HL-60/S4 treated with retinoic acid at 250 ng/mL for 4 days and 3 days (cell line): ENCODE data around the gene OLFML2B.

Experiments used
- in situ Hi-C: fragments of 300-500 bp; cut with MboI; formaldehyde crosslinking; loops from 2 replicates; pipeline ENCODE4 v1.7.0; 2022; ENCODE audit warnings: low sequenced_read_pairs

Gene OLFML2B

DNA sequence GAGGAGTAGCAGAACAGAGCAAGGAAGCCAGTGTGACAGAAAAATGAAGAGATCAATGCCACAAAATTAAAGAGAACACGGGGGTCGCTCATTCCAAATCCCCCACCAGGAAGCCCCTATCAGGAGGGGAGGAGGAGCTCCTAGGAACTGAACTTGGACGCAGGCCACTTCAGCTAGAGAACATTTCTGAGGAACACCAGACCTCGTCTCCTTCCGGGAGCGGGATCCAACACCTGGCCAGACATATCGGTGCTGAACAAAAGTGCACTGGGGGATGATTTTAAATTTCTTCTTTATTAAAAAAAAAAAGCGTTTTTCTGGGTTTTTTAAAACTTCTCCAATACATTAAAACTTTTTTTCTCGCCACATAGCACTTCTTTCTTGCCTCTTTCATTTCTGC, 40.8 kb downstream of the OLFML2B start:
- in situ Hi-C loops: no loop called here

- in situ Hi-C loops: no loop called here
Observed at GRCh38 chr1:161982507-161982895, 41.2 kb downstream of the OLFML2B start.

GRCh38 chr1:161981735-161982506, 41.7 kb downstream of the OLFML2B start:
- in situ Hi-C loops: no loop called here

GRCh38 chr1:161981126-161981525, 42.5 kb downstream of the OLFML2B start:
- in situ Hi-C loops: no loop called here

DNA sequence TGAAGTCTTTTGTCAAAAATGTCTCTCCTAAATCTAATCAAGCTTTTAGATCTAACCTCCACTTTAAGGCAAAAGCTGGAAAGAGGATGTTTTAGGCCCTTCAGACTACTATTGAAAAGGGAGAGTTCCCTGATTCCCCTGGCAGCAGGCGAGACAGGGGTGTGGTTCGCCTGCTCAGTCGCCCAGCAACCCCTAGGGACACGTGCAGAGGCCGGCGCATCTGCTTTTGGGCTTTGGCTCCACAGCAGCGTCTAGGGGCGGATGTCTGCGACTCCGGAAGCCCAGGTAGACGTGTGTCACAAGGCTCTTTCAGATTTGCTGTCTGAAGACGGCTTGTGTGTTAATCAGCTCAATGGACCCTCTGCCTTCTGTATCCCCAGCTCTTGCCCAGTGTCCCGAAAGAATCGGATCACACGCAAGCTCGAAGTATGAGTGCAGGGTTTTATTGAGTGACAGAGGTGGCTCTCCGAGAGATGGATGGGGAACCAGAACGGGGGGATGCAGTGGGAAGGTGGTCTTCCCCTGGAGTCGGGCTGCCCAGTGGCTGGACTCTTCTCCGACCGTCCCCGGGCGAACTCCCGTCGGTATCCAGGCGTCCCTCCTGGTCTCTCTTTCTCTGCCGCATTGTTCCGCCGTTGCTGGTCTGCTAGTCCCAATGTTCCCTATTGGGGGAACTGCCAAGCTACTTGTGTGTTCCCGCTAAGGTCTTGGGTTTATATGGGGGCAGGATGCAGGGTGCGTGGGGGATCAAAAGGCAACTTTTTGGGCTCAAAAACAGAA, 45.5 kb downstream of the OLFML2B start:
- in situ Hi-C loops: no loop called here

DNA sequence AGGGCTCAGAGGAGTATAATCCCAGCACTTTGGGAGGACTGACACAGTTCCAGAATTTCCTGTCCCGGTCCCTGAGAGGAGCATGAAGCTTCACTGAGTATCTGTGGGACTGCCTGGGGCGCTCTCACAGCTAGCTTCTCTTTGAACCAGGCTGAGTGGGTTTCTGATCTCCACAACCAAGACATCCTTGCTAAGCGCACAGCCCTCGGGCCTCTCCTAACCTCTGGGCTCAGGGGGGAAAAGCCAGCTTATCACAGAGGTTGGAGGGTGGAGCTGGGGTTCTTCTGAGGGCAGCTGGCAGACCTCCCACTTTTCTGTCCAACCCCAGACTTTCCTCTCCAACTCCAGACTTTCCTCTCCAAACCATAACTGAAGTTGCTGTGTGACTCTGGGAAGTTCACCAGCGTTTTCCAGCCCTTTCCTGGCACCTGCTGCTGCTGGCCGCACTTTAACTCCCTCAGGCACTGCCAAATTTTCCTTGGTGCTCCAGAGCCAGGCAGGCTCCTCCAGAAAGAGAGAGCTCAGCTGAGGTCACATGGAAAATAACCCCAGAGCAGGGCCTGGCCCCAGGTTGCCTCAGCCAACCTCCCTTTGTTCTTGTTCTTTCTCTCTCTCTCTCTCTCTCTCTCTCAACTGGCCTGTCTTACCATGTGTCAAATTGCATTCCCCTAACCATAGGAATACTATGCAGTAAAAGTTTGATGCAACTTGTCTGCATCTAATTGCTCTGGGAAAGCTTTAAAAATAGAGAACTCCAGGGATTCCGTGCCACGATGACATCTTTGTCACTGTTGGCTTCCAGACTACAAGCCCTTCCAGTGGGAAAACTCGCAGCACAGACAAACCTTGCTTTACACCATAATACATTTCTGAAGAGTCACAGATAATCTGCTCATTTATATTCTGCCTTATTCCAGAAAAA, 49.5 kb downstream of the OLFML2B start:
- in situ Hi-C loops: no loop called here

DNA sequence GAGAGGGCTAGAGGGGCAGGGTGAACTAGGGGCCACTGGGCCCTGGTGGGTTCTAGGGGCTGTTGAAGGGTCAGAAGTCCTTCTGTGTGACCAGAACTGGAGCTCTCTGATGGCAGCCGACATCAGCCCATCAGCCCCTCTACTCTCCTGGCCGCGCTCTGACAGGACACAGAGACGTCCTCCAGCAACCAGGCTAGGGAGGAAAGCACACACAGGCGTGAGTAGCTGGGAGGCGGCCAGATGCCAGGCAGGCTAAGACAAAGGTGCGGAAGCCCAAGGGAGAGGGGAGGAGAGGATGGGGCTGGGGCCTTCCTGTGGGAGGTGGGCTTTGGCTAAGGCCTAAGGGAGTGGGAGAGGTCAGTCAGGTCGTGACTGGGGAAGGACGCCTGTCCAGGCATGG, 50.8 kb downstream of the OLFML2B start:
- in situ Hi-C loops: no loop called here

- in situ Hi-C loops: no loop called here
Observed at GRCh38 chr1:161970633-161971032, 53.0 kb downstream of the OLFML2B start.

GRCh38 chr1:161970036-161970435, 53.6 kb downstream of the OLFML2B start:
- in situ Hi-C loops: no loop called here

DNA sequence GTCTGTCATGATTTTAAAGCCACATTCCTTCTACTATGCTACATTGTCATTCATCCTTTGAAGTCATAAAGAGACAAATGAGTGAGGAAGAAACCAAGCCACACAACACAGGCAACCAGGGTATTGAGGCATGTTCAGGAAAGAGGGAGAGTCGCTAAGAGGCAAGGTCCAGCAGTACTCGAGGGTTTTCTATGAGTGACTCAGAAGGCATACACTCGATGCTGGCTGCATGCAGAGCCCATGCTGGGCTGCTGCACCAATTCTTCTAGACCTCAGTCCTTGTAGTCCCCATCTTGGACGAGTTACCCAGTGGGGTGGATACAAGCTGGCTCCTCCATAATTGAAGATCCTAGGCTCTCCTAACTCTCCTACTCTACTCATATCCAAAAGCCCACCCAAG, 57.6 kb downstream of the OLFML2B start:
- in situ Hi-C loops: no loop called here

DNA sequence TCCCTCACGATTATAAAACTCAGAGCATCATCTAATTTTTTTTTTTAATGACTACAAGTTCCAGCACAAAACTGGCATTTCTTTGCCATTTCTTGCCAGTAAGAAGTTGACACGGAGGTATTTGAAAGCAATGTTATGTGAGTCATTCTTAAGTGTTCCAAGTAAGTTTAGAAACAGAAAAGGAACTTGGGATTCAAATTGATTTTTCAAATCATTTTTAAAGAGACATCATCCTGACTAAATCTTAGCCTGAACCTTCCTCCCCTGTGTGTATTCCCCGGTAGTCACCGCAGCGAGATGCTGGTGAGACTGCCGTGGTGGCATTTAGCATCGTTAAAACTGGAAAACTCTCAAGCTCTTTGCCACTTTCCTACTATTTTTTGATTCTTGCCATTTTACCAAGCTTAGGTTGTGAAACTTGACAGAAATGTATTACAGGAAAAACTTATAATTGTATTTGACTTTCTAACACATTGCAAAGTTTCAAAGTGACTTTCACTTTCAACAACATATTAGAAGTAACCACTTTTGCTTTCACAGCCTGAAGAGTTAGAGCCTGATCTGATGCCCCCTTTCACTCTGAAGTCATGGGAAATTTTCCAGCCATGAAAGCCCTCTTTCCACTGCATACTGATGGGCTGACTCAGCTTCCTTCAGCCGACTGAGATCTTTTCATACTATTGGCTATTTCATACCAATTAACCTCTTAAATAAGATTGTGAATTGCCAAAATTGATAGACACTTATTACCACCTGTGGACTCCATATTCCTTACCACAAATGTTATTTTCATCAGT, 61.4 kb downstream of the OLFML2B start:
- in situ Hi-C loops: no loop called here

GRCh38 chr1:161958425-161958824, 65.2 kb downstream of the OLFML2B start:
- in situ Hi-C loops: no loop called here

DNA sequence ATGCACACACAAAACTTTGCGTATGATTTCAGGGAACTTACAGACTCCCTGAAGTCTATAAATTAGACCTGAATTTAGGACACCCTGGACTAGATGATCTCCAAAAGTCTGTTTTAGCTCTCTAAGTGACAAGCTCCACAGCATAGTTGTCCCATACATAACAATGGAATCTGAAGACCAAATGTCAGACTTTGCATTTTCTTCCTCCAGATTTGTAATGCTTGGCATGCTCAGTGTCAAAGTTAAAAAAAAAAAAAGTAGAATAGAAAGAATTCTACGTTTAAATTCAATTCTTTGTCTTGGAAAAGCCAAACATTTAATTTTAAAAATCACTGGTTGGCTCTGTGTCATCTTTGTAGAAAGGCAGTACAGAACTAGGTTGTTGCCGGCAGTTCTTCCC, 66.7 kb downstream of the OLFML2B start:
- in situ Hi-C loops: no loop called here

- in situ Hi-C loops: no loop called here
Observed at GRCh38 chr1:161956097-161956496, 67.6 kb downstream of the OLFML2B start.

DNA sequence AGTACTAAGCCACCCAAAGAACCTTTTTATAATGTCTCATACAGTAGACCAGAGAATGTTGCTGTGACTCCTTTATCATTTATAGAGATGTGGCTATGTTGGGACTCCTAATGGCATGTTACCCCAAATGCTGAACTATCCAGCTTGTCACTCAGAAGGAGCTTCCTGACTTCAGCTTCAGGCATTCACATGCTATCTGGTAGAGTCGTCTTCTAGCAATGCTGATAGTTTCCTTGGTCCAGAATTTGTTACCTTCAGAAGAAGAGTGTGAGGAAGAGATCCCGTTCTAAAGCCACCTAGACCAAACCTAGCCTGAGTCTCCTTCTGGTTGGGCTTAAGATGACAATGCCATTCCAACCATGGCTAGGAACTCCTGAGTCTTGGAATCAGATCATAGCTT, 68.1 kb downstream of the OLFML2B start:
- in situ Hi-C loops: no loop called here

GRCh38 chr1:161954466-161954865, 69.2 kb downstream of the OLFML2B start:
- in situ Hi-C loops: no loop called here

- in situ Hi-C loops: no loop called here
Observed at GRCh38 chr1:161954050-161954449, 69.6 kb downstream of the OLFML2B start.

DNA sequence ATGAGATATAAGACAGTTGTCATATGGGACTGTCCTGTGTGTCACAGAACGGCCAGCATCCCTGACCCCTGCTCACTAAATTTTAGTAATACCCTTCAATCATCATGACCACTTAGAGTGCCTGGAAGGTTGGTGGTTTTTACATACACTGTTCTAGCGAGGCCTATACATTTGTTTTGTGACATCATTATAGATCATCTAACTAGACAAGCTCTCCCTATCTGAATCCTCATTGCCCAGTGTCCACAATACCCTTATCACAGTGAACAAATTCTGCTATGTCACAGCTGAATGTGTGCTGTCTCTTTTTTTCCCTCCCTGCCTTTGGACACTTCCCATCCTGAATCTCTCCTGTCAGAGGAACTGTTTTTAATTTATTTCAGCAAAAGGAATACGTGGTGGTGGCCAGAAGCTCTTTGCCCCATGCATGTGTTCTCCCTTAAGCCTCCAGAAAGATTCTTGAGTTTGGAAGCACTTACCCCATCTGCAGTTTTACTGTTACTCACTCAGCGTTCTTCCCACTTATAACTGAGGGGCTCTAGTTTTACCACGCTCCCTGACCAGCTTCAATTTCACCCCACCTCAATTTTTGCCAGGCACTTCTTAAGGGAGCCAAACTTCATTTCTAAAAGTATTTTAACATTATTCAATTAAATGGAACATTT, 70.3 kb downstream of the OLFML2B start:
- in situ Hi-C loops: no loop called here

DNA sequence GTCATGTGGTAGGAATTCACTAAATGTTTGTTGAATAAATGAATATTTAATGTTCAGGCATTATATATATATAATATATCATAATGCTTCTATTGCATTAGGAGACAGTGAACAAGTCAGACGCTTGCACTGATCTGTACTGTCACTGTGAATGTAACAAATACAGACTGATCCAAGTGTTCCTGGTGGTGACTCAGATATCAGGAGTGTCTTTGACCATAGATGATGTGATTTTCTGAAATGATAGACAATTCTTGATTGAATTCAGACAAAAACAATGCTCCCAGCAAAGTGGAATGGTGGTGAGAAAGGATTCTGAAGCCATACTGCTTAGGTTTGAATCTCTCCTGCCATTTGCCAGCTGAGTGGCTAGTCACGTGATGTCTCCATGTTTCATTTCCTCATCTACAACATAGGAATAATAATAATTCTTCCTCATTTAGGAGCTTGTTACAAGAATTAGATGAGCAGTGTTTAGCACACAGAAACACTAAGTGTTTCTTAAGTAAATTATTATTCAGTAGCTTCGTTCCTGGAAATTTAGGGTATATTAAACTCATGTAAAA, 71.0 kb downstream of the OLFML2B start:
- in situ Hi-C loops: no loop called here

DNA sequence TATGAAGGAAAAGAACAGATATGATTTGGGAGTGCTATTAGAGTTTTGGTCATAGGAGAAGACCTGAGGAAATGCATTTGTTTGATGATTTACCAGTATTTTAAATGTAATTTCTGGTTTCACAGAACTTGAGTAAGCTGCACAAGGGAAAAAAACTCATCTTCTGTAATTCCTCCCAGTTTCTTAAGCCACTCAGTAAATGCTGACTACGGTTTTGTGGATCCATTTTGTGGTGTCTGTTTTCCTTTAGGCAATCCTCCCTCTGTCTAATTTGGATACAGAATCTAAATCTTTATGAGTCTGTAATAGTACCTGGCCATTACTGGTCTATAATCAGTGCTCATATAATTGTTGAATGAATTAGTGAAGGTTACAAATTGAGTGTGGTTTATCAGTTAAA, 72.0 kb downstream of the OLFML2B start:
- in situ Hi-C loops: no loop called here
